CD14-positive monocyte (primary cell): ENCODE measurements around the gene KRT23. TPM values are rescaled to one million over a fixed set of nuclear protein-coding genes. Genes with fewer than 3 reads are reported as not detected.
A peak's percentile ranks its signal among the peaks of the same experiment; 100 is the strongest.

Experiments used
- DNase-seq, 3 donors: peaks; one replicate each; pipeline ENCODE4 v3.0.0-alpha.2; 2011 to 2022
- H2AFZ ChIP-seq: 2 replicates; pipeline ENCODE4 v1.6.0; 2012; ENCODE audit warnings: mild to moderate bottlenecking, low read depth, low read length, inconsistent platforms; ENCODE audit not compliant: insufficient read depth, poor library complexity, severe bottlenecking
- H3K27ac ChIP-seq, 2 donors: 1 replicate in 1 of 2; 2 replicates in 1 of 2; pipeline ENCODE4 v1.5.1; 2012 to 2013; ENCODE audit warnings: low read length in 2 of 2, control low read depth in 1 of 2, inconsistent platforms in 1 of 2, low read depth in 1 of 2, mild to moderate bottlenecking in 1 of 2
- H3K27me3 ChIP-seq, 2 donors: one replicate each; pipeline versions ENCODE4 v1.6.0 to v1.6.1; 2011 to 2013; ENCODE audit warnings: low read length in 2 of 2; ENCODE audit not compliant: control insufficient read depth in 2 of 2, insufficient read depth in 2 of 2
- H3K36me3 ChIP-seq, 2 donors: replicated peaks in 1 of 2; 1 replicate in 1 of 2; 2 replicates in 1 of 2; pipeline versions ENCODE4 v1.5.1 to v1.6.1; 2012 to 2013; ENCODE audit warnings: low read length in 2 of 2, control low read depth in 1 of 2, inconsistent platforms in 1 of 2, mild to moderate bottlenecking in 1 of 2; ENCODE audit not compliant: insufficient read depth in 2 of 2, control insufficient read depth in 1 of 2
- H3K4me1 ChIP-seq, 2 donors: 1 replicate in 1 of 2; 2 replicates in 1 of 2; pipeline versions ENCODE4 v1.5.1 to v1.6.1; 2012 to 2013; ENCODE audit warnings: low read length in 2 of 2, control low read depth in 1 of 2, inconsistent platforms in 1 of 2, mild to moderate bottlenecking in 1 of 2, moderate library complexity in 1 of 2; ENCODE audit not compliant: insufficient read depth in 2 of 2, control insufficient read depth in 1 of 2
- H3K4me2 ChIP-seq: replicated peaks from 2 replicates; pipeline ENCODE3; 2012; ENCODE audit warnings: low read length, moderate library complexity, mild to moderate bottlenecking; ENCODE audit not compliant: poor library complexity, severe bottlenecking; ENCODE audit errors: extremely low read depth
- H3K4me3 ChIP-seq, 3 experiments: fragments of 200-600 bp in 1 of 3; sonication (generic) in 1 of 3; replicated peaks in 1 of 3; 1 replicate in 2 of 3; 2 replicates in 1 of 3; pipeline ENCODE4 v1.5.1; 2011 to 2013; ENCODE audit warnings: low read length in 3 of 3, mild to moderate bottlenecking in 3 of 3, control low read depth in 2 of 3, low read depth in 2 of 3, inconsistent platforms in 1 of 3, moderate library complexity in 1 of 3
- H3K79me2 ChIP-seq: 2 replicates; pipeline ENCODE4 v1.6.0; 2012; ENCODE audit warnings: mild to moderate bottlenecking, control low read depth, inconsistent platforms, low read length, moderate library complexity; ENCODE audit not compliant: insufficient read depth
- H3K9ac ChIP-seq: 2 replicates; pipeline ENCODE4 v1.6.0; 2017; ENCODE audit warnings: low read length, mild to moderate bottlenecking; ENCODE audit not compliant: insufficient read depth, poor library complexity, severe bottlenecking
- H3K9me3 ChIP-seq, 2 donors: replicated peaks in 1 of 2; 1 replicate in 1 of 2; 2 replicates in 1 of 2; pipeline versions ENCODE4 v1.5.1 to v1.6.1; 2012 to 2013; ENCODE audit warnings: low read length in 2 of 2, control low read depth in 1 of 2; ENCODE audit not compliant: control insufficient read depth in 1 of 2, insufficient read depth in 1 of 2
- H4K20me1 ChIP-seq: 2 replicates; pipeline ENCODE4 v1.6.0; 2012; ENCODE audit warnings: mild to moderate bottlenecking, low read length, control low read depth, moderate library complexity; ENCODE audit not compliant: insufficient read depth
- H3K27ac Mint-ChIP-seq, 7 donors: one replicate each; pipeline ENCODE4 v1.8.0; 2020; ENCODE audit warnings: mild to moderate bottlenecking in 7 of 7, mixed read lengths in 7 of 7, moderate library complexity in 6 of 7, inconsistent platforms in 2 of 7
- H3K27me3 Mint-ChIP-seq, 3 donors: one replicate each; pipeline ENCODE4 v1.8.0; 2021 to 2022; ENCODE audit warnings: low read depth in 3 of 3, mild to moderate bottlenecking in 3 of 3, mixed read lengths in 3 of 3, moderate library complexity in 3 of 3, inconsistent platforms in 1 of 3
- H3K36me3 Mint-ChIP-seq, 2 donors: one replicate each; pipeline ENCODE4 v1.8.0; 2020; ENCODE audit warnings: mixed read lengths in 2 of 2, inconsistent platforms in 1 of 2, mild to moderate bottlenecking in 1 of 2
- H3K4me1 Mint-ChIP-seq: one replicate; pipeline ENCODE4 v1.8.0; 2020; ENCODE audit warnings: mild to moderate bottlenecking, mixed read lengths
- H3K4me3 Mint-ChIP-seq, 2 donors: one replicate each; pipeline ENCODE4 v1.8.0; 2020; ENCODE audit warnings: mild to moderate bottlenecking in 2 of 2, mixed read lengths in 2 of 2, moderate library complexity in 1 of 2
- H3K9me3 Mint-ChIP-seq, 7 donors: one replicate each; pipeline ENCODE4 v1.8.0; 2020 to 2022; ENCODE audit warnings: mixed read lengths in 7 of 7, mild to moderate bottlenecking in 6 of 7, moderate library complexity in 6 of 7, inconsistent platforms in 2 of 7
- WGBS: methylation state at CpG from one replicate; pipeline ENCODE4 v1.1.5; 2013; ENCODE audit warnings: missing lambda C conversion rate; ENCODE audit not compliant: insufficient coverage; 5-methylcytosine and 5-hydroxymethylcytosine counted together
- intact Hi-C, 2 donors: fragments of 100-400 bp; cut with micrococcal nuclease; formaldehyde crosslinking; loops; one replicate each; pipeline versions ENCODE4 v1.15.0 to v1.15.1; 2023
- polyA plus RNA-seq, 3 donors: library from polyadenylated mRNA; depleted of rRNA in 1 of 3; unstranded in 2 of 3; stranded (reverse) in 1 of 3; fragments of 300-500 nt in 2 of 3; fragments of >200 nt in 1 of 3; fragmentation: Illumina TruSeq in 2 of 3; gene quantifications; 1 replicate in 2 of 3; 2 replicates in 1 of 3; pipeline ENCODE4 v1.2.3, GENCODE V29; 2012 to 2021
- TF ChIP-seq, protein P1 (sequence below): fragments of 200-600 bp; IDR thresholded peaks from one replicate; pipeline ENCODE4 v1.8.0; 2022; ENCODE audit warnings: antibody characterized with exemption, mild to moderate bottlenecking

The KRT23 gene
- polyA plus RNA-seq, 3 donors: 1.7 to 7.6 (median 3.6) TPM

- H3K36me3 ChIP-seq: no peaks in the 10 kb centered on the region
- H4K20me1 ChIP-seq: no peaks in the 10 kb centered on the region
- Mint-ChIP-seq H3K36me3 (no peaks in the 10 kb centered on the region), H3K27me3 (peaks cover 0 to 3% (median 0%) of the 10 kb centered on the region in 3 donors), H3K27ac (peak overlapping the region in 6 of 7 donors; percentile 73 to 96 (median 92)), H3K4me1 (peaks cover 49% of the 10 kb centered on the region), H3K9me3 (peaks cover 0 to 2% (median 0%) of the 10 kb centered on the region in 7 donors), H3K4me3 (no peak overlapping the region)
- intact Hi-C loops: loop anchor here in 1 of 2 donors (10.0 kb wide), 1 partner anchor 588 kb away; the partner anchor contains the start of gene KRT13
- no peak overlapping the region for H2AFZ ChIP-seq
- no peaks in the 10 kb centered on the region for H3K79me2 ChIP-seq
- peaks cover 60 to 66% of the 10 kb centered on the region in 2 donors for H3K4me1 ChIP-seq
- H3K9ac ChIP-seq: no peak overlapping the region
- no peaks in the 10 kb centered on the region for H3K9me3 ChIP-seq
- no peak overlapping the region for H3K4me2 ChIP-seq
- TF ChIP-seq, protein P1, sequence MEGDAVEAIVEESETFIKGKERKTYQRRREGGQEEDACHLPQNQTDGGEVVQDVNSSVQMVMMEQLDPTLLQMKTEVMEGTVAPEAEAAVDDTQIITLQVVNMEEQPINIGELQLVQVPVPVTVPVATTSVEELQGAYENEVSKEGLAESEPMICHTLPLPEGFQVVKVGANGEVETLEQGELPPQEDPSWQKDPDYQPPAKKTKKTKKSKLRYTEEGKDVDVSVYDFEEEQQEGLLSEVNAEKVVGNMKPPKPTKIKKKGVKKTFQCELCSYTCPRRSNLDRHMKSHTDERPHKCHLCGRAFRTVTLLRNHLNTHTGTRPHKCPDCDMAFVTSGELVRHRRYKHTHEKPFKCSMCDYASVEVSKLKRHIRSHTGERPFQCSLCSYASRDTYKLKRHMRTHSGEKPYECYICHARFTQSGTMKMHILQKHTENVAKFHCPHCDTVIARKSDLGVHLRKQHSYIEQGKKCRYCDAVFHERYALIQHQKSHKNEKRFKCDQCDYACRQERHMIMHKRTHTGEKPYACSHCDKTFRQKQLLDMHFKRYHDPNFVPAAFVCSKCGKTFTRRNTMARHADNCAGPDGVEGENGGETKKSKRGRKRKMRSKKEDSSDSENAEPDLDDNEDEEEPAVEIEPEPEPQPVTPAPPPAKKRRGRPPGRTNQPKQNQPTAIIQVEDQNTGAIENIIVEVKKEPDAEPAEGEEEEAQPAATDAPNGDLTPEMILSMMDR: no peak
- H3K27me3 ChIP-seq: no peaks in the 10 kb centered on the region
- H3K27ac ChIP-seq: peak overlapping the region; percentile 28 to 88
- 100% methylated on average over 1 of the region's 1 CpG for WGBS
- peak overlapping the region in 1 of 3 experiments; percentile 13 for H3K4me3 ChIP-seq
- no peak for DNase-seq
Measured at GRCh38 chr17:40916366-40916765, 21.1 kb downstream of the KRT23 start.

DNA sequence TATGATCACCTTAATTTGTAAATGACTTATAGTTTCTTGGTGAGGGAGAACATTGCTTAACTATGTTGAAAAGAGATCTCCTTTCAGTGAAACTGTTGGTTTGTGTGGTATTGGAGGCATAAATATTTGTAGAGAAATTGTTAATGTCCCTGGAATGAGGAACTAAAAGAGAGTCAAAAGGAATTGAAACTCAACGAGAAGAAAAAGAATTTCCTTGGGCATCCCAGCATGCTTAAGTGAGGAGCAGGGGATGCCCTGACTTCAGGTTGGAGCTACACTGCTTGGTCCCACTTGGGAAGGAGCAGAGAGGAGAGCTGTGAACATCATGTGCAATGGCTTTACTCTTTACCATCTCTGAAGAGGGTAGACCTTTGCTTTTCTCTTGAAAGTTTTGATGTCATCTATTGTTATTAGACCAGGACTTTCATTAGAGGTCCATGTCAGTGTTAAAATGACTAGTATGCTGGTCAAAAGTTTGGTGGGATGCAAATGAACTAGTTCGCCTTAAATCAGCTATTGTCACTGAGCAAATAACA lies 21.7 kb downstream of the KRT23 start:
- Histone ChIP-seq H3K27ac (peak overlapping the region; percentile 56 to 88), H3K9ac (no peak overlapping the region), H3K79me2 (no peaks in the 10 kb centered on the region), H3K4me1 (peaks cover 60 to 64% of the 10 kb centered on the region in 2 donors), H3K4me3 (peak overlapping the region in 1 of 3 experiments; percentile 13), H3K9me3 (no peaks in the 10 kb centered on the region), H2AFZ (no peak overlapping the region), H3K27me3 (no peaks in the 10 kb centered on the region), H3K36me3 (no peaks in the 10 kb centered on the region), H3K4me2 (peak overlapping the region; percentile 26), H4K20me1 (no peaks in the 10 kb centered on the region)
- intact Hi-C loops: loop anchor here in 1 of 2 donors (10.0 kb wide), 1 partner anchor 589 kb away; the partner anchor contains the start of gene KRT13
- Mint-ChIP-seq H3K27ac (peak overlapping the region; percentile 87 to 96 (median 93)), H3K9me3 (peaks cover 0 to 2% (median 0%) of the 10 kb centered on the region in 7 donors), H3K4me3 (peak overlapping the region in 1 of 2 donors; percentile 22), H3K27me3 (peaks cover 0 to 3% (median 0%) of the 10 kb centered on the region in 3 donors), H3K4me1 (peaks cover 47% of the 10 kb centered on the region), H3K36me3 (no peaks in the 10 kb centered on the region)
- TF ChIP-seq, protein P1: no peak
- WGBS: 0% methylated on average over 1 of the region's 2 CpGs
- DNase-seq: peak; percentile 38 to 86 (median 76)
